OCI-M2 (cell line): ENCODE measurements around the gene CERS6.
"Not testable (repeated sequence)": the region's sequence is repeated elsewhere in the genome, so short reads cannot be mapped to it uniquely, and the experiment has no call there.

ENCODE experiments used
- DNase-seq: peaks from one replicate; lab custom pipeline; 2025; ENCODE audit not compliant: unreplicated experiment; lab: John Stamatoyannopoulos, UW

CERS6 gene

DNA sequence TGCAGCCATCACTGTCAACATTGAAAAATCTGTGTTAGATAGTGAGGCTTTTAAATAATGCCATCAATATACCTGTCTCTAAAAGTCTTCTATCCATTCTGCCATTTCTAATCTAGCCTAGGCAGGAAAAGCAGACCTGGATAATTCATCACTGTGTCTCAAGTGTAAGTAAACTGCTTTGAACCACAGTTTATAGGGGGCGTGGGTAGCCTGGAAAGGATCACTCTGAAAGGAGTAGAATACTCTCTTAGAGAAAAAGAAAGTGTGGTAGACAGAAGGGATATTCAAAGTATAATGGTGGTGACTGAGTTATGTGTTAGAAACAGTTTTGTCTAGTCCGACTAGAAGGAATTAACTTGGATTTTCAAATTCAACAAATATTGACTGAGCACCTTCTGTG is 40.8 kb downstream of the CERS6 start:
- DNase-seq = no peak

DNA sequence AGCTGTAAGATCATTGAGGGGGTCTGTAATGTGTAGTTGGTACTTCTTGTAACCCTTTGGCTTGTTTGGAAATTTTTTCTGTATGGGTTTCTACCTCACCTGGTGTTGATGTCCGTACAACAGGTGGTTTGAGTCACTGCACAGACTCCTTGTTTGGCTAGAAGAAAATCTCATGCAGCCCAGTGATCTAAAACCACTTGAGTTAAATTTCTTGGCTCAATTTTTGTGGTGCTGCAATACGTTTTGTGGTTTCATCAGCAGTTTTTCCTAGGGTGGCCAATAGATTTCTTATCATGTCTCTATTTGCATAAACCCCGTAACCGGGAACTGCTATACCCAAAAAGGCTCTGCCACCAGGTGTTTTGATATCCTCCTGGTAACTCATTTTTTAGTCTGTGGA is 43.4 kb downstream of the CERS6 start:
- DNase-seq = no peak

DNA sequence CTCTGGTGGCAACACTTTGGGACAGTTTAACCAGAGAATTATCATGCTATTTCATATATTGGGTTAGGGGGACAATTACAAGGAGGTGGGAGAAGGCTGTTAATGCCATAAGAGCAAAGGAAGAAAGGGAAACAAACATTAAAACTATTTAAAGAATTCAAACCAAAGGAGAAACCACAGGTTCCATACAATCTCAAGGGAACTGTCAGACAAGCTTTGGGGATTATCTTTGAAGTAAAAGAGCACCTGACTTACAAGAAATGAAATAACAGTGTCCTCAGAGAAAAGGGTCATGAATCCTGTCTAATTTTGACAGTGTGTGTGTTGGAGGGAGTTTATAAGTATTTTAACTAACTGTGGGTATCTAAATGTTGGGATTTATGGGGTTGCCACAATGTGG is 44.4 kb downstream of the CERS6 start:
- DNase-seq = no peak

DNA sequence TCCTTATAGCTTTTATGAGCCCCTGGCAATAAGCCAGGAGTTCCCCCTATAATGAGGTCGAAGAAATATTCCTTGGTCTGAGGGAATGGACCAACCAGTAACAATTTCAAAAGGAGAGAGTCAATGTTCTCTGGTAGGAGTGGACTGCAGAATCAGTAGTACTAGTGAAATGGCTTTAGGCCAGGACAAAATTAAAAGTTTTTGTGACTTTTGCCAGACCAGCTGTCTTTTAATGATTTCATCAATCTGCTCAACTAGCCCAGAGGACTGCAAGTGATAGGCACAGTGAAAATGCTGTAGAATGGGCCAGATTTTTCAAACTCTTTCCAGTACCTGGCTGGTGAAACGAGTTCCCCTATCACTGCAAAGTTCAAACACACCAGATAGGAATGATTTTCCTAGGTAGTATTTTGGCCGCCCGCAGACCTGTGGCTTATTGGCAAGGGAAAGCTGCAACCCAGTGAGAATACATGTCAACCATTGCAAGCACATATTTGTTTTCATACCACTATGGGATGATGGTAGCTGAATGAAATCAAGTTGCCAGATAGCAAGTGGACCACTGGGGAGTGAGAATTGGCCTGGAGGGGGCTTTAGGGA is 45.5 kb downstream of the CERS6 start:
- DNase-seq = no peak

DNA sequence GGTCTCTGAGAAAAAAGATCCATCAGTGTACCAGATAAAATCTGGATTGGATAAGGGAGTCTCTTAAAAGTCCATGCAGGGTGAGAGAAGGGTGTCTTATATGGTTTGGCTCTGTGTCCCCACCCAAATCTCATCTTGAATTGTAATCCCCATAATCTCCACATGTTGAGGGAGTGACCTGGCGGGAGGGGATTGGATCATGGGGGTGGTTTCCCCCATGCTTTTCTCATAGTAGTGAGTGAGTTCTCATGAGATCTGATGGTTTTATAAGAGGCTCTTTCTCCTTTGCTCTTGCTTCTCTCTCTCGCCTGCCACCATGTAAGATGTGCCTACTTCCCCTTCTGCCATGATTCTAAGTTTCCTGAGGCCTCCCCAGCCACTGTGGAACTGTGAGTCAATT is 46.8 kb downstream of the CERS6 start:
- DNase-seq = not testable (repeated sequence)

DNA sequence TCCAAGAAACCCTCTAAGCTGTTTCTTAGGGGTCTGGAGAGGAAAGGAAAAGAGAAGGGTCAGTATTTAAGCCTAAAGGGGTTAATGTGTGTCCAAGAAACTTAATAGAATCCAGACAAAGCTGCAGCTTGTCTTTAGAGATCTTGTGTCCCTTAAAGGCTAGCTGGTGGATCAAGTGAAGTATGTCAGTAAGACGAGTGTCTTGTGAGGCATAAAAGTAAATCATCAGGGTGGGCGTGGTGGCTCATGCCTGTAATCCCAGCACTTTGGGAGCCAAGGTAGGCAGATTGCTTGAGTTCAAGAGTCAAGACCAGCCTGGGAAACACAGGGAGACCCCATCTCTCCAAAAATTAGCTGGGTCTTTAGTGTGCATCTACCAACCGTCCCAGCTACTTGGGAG is 47.8 kb downstream of the CERS6 start:
- DNase-seq = no peak

DNA sequence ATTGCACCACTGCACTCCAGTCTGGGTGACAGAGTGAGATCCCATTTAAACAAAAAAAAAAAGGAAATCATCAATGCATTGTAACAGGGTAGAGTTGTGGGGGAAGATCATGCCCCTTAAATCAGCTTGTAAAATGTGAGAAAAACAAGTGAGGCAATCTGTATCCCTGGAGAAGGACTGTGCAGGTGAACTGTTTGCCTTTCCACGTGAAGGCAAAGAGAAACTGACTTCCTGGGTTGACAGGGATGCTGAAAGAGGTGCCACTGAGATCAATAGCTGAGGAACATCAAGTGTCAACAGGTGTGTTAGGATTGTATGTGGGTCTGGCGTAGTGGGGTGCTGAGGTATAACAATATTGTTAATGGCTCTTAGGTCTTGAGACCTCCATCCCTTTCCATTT is 48.3 kb downstream of the CERS6 start:
- no peak for DNase-seq

DNA sequence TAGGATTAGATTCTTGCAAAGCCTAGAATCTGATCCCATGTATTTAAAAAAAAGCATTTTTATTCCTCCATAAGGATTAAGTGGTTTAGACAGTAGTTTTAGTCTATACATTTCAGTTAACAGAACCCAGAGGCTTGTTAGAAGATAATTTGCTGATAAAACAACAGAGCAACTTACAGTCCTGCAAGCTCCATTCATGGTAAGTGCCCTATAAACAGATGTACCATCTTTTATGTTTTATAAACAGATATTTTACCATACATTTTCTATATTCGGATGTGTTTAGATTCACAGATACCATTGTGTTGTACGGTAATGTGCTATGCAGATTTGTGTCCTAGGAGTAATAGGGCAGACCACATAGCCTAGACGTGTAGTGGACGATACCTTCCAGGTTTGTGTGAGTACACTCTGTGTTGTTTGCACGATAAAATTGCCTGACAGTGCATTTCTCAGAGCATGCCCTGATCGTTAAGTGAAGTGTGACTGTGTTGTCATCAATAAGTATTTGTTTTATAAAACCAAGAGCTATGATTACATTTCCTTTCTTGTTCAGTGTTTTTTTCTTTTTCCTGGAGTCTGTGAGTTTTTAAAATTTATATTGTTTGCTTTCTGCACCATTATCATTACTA is 54.2 kb downstream of the CERS6 start:
- no peak for DNase-seq

DNA sequence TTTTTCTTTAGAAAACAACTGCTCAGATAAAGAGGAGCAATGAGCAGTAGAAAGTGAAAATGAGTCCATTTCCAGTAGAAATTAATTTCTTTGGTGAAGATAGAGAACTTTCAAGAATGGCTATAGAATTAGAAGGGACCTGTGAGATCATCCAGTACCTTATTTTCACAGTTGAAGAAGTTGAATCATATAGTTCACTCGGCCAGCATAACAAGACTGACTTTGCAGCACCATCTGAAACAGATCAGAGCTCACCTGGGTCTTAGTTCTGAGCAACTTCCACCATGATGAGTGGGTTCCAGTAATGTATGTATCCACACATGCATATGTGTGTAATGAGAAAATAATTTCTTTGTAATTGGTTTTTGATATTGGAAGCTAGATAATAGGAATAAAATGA is 58.6 kb downstream of the CERS6 start:
- no peak for DNase-seq

DNA sequence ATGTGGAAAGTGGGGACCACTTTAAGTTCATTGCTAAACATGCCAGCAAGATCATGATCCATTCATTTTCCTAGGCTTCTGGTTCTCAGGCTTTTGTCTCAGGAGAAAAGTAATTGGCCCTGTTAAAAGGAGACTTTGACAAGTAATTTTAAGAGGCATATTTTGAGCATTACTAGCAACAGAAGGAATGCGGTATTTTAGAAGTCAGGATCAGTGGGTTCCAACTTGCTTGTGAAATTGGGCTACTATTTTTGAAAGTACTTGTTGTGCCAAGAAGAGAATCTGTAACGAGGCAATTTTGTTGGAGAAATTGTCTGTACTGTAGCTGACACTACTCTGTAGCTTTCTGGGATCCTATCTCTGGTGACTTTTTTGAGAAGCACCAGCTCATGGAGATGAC is 59.4 kb downstream of the CERS6 start:
- DNase-seq = no peak

DNA sequence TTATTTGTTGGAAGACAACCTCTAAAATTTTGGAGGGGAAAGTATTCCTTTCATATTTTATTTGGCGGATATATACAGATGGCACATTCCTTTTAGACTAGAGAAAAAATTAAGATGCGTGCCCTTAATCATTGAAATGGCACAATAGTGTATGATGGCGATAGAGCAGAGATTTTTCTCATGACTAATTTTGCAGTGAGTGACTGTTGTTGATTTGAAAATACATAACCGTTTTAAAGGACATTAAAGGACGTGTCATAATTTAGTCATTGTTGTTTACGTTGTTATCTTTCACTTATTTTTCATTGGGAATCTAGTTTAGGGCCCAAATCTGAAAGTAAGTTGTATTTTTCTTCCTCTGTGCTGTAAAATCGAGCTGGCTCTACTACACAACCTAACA is 61.7 kb downstream of the CERS6 start:
- no peak for DNase-seq

DNA sequence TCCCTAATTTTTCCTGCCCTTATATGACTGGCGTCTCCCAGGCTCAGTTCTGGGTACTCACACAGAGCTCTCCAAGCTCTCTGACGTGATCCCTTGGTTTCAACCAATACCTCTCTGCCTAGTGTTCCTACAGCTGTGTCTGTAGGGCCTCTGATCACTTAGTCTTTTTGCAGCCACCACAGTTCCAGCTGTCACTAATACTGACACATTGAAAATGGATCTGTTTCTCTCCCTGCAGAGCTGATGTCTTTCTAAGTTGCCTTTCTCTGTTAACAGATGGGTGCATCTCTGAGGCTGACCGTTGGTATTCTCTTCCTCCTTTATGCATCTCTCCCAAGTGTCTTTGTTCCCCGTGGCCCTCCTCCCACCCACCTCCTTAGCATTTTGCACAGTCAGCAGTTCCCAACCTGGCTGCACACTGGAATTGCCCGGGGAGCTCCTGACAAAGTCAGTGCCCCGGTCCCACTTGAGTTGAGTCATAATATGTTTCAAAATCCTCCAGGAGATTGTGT is 62.5 kb downstream of the CERS6 start:
- no peak for DNase-seq

DNA sequence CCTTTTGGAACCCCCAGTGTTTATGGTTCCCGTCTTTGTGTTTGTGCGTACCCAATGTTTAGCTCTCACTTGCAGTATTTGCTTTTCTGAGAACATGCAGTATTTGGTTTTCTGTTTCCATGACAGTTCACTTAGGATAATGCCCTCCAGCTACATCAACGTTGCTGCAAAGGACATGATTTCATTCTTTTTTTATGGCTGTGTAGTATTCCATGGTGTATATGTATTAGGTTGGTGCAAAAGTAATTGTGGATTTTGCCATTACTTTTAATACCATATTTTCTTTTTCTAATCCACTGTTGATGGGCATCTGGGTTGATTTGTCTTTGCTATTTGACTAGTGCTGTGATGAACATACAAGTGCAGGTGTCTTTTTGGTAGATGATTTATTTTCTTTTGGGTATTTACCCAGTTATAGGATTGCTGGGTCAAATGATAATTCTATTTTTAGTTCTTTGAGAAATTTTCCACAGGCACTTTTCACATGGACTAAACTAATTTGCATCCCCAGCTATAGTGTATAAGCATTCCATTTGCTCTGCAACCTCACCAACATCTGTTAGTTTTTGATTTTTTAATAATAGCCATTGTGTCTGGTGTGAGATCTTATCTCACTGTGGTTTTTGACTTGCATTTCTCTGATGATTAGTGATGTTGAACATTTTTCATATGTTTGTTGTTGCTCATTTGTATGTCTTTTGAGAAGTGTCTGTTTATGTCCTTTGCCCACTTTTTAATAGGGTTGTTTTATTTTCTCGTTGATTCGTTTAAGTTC is 63.6 kb downstream of the CERS6 start:
- no peak for DNase-seq

DNA sequence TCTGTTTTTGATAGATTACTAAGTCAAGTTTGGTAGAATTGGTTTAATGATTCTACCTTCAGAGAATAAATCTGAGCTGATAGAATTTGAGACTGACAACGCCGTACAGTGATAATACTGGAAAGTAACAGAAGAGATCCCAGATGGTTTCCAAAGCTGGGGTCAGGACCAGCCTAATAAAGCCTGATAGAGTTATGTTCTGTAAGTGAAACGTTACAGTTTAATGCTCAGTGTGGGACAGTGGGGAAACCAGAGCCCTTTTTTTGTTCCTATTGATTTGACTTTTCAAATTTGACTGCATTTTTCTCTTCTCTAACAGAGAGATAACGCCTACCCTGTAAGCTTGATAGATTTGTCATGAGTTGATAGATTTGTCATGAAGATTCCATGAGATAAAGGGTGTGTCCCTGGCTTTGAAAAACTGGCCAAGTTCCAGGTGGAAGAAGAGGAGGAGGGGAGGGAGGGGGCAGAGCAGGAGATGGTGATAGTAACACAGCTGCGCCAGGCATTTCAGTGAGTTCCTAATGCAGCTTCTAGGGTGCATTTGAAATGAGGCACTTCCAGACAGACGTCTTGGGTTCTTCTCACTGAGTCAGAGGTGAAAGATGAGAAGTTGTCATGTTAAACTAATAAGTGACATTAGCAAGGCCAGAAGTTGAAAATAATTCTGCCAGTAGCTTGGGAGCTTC is 65.1 kb downstream of the CERS6 start:
- DNase-seq = no peak

DNA sequence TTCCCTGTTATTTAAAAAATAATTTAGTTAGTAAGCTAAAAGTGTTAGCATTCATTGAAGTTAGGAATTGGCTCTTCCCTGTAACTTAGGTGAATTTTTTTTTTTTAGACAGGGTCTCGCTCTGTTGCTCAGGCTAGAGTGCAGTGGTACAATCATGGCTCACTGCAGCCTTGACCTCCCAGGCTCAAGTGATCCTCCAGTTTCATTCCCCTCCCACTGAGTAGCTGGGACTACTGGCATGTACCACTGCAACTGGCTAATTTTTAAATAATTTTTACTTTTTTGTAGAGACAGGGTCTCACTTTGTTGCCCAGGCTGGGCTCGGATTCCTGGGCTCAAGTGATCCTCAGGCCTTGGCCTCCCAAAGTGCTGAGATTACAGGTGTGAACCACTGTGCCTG is 66.4 kb downstream of the CERS6 start:
- DNase-seq = no peak

DNA sequence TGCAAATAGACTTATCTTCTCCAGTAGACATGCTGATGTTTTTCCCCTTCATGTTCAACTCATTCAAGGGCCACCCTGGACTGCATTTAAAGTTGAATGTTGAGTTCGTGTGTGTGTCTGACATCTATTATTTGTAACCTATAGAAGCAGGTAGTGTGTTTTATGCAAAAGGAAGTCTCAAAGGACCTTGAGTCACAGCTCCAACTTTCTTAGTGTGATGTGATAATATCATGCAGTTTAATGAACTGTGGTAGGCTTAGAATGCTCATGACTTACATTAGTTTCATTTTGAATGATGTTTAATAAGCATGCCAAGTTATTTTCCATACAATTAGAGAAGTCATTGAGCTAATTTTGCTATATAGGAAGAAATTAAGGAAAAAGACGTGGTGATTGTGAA is 67.9 kb downstream of the CERS6 start:
- DNase-seq = no peak

DNA sequence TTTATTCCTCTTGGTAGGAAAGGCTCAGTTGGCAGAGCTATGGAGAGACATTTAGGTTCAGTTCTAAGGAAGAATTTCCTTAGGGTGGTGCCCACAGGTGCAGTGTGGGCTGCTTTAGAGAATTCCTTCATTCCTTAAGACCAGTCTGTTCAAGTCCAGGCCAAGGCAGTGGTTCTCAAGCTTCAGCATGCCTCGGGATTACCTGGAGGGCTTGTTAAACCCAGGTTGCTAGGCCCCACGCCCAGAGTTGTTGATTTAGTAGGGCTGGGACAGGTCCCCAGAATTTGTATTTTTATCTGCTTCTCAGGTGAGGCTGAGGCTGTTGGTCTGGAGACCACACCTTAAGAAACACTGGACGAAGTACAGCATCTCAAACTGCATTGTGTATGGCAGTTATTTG is 68.9 kb downstream of the CERS6 start:
- DNase-seq = no peak

DNA sequence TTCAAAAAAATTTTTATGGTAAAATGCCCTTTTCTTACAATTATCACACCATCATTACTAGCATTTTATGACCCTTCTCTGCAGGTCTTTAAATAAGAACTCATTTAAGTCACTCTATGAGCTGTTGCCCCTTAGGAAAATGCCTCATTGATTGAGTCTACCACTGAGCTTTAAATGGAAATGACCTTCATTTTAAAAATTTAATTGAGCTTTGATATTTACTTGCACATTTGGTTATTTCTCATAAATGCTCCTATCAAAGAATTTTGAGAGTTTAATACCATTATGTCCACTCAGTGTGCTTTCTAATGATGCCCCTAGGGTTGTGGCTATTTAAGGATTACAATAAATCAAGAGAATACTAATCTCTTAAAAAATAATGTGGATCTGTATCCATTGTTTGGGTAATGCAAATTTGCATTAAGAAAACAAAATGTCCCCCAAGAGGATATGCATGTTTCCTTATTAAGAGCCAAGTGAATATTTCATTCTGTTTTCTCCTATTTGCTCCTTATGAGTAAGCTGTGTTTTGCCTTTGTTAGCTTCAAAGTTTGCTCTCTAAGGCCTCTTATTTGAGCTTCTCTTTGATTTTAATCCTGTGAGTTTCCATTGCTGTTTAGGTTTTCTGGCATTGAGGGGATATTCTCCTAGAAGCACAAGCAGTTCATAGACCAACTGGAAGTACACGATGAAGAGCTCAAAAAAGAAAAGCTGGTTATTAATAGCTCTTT is 69.8 kb downstream of the CERS6 start:
- no peak for DNase-seq

DNA sequence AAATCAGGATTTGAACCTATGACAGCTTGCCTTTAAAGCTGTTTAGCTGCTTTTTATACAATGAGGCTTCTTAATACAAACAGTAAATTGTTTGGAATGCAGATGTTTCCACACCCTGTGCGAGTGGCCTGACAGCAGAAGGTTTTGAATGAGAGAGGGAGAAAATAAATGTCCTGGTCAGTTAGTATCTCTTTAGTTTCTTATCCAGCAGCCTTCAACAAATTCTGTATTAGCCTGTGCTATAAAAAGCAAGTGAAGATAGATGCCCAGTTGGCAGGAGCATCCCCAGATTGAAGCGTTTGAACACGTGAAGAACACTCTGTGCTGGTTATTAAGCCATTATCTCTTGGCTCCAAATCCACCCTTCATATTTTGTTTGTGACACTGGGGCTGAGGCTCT is 70.6 kb downstream of the CERS6 start:
- no peak for DNase-seq

DNA sequence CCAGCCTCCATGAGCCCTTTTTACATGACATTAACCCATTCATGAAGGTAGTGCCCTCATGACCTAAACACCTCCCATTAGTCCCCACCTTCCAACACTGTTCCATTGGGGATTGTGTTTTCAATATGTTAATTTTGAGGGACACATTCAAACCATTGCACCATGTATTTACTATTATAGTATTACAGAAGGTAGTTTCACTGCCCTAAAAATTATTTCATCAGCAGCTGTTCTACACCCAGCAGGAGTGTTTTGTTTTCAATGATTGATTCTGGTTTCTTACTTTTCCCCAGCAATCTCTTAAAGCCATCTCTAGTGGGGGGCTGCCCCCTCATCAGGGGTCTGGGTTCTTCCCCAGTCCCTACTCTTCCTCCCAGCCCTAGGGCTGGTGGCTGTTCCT is 71.9 kb downstream of the CERS6 start:
- DNase-seq = no peak

DNA sequence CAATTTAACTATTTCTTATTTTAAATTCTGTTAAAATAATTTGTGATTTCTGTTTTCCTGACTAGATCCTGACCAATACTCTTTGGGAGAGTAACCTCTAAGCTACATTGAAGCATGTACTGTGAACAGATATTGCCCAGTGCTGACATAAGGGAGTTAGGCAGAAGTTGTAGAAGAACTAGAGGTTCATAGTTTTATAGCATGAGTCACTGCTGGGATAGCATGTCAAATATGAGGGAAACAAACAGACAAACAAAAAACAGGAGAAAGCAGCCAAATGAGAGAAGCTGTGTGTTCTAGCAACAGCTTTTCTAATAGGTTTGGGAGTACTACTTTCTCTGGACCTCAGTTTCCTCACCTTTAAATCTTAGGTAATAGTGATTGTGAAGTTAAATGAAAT is 72.4 kb downstream of the CERS6 start:
- no peak for DNase-seq
